ENCODE results near the gene OR5L2.
"Not testable (repeated sequence)": the region's sequence is repeated elsewhere in the genome, so short reads cannot be mapped to it uniquely, and the experiment has no call there.

The OR5L2 gene

GRCh38 chr11:55838452-55838851, 11.4 kb downstream of the OR5L2 start, which contains the start of gene OR5D16:
Gene OR5D16 (plus strand): TSS chr11:55838752. CDS start chr11:55838752, 0 bp downstream.
- DNase-seq (ENCODE audit: low read depth): no peak
- no peak for TF ChIP-seq CTCF (IDR thresholded peaks at IDR 0.05; ENCODE audit: control insufficient read depth, extremely low read depth, insufficient read depth)

GRCh38 chr11:55847453-55847852, 20.4 kb downstream of the OR5L2 start:
- H3K4me3 ChIP-seq (ENCODE audit: low read depth, low read length): no peak overlapping the region
- TF ChIP-seq CTCF (IDR thresholded peaks at IDR 0.05; ENCODE audit: control insufficient read depth, extremely low read depth, insufficient read depth): no peak

More at GRCh38 chr11:55838452-55838851, 11.4 kb downstream of the OR5L2 start, which contains the start of gene OR5D16:
- H3K4me3 ChIP-seq (ENCODE audit: low read depth, low read length): no peak within 1 kb of the TSS

GRCh38 chr11:55849037-55849436, 22.0 kb downstream of the OR5L2 start:
- no peak for TF ChIP-seq CTCF (IDR thresholded peaks at IDR 0.05; ENCODE audit: control insufficient read depth, extremely low read depth, insufficient read depth)
- DNase-seq (ENCODE audit: low read depth): no peak
- no peak overlapping the region for H3K4me3 ChIP-seq (ENCODE audit: low read depth, low read length)

More at GRCh38 chr11:55847453-55847852, 20.4 kb downstream of the OR5L2 start:
- no peak for DNase-seq (ENCODE audit: low read depth)

GRCh38 chr11:55852141-55852540, 25.1 kb downstream of the OR5L2 start:
- no peak overlapping the region for H3K4me3 ChIP-seq (ENCODE audit: low read depth, low read length)
- no peak for DNase-seq (ENCODE audit: low read depth)
- no peak for TF ChIP-seq CTCF (IDR thresholded peaks at IDR 0.05; ENCODE audit: control insufficient read depth, extremely low read depth, insufficient read depth)

GRCh38 chr11:55854704-55855103, 27.7 kb downstream of the OR5L2 start:
- H3K4me3 ChIP-seq (ENCODE audit: low read depth, low read length): no peak overlapping the region
- DNase-seq (ENCODE audit: low read depth): no peak
- TF ChIP-seq CTCF (IDR thresholded peaks at IDR 0.05; ENCODE audit: control insufficient read depth, extremely low read depth, insufficient read depth): no peak

GRCh38 chr11:55867354-55867753, 40.3 kb downstream of the OR5L2 start:
- not testable (repeated sequence) for H3K4me3 ChIP-seq (ENCODE audit: low read depth, low read length); DNase-seq (ENCODE audit: low read depth)

- DNase-seq (ENCODE audit: low read depth): peak; percentile 1
- H3K4me3 ChIP-seq (ENCODE audit: low read depth, low read length): peak overlapping the region; percentile 45
These were observed 45.7 kb downstream of the OR5L2 start for GRCh38 chr11:55872731-55873130.

GRCh38 chr11:55873146-55873545, 46.1 kb downstream of the OR5L2 start:
- DNase-seq (ENCODE audit: low read depth): peak; percentile 2
- H3K4me3 ChIP-seq (ENCODE audit: low read depth, low read length): peak overlapping the region; percentile 45
- TF ChIP-seq CTCF (IDR thresholded peaks at IDR 0.05; ENCODE audit: control insufficient read depth, extremely low read depth, insufficient read depth): peak; percentile 44
